GM23338 (cell line): ENCODE data around the gene CTNNA3. TPM values are rescaled to one million over a fixed set of nuclear protein-coding genes. Genes with fewer than 3 reads are reported as not detected.

Source experiments
- ATAC-seq: fragments of 200-7000 bp; cut with Tn5 transposase; 3 replicates; pipeline ENCODE4 v1.9.1; 2020
- DNase-seq: peaks from one replicate; pipeline ENCODE4 v3.0.0-alpha.2; 2015; ENCODE audit warnings: low spot score
- H2AFZ ChIP-seq: fragments of 200-600 bp; sonication (generic); 2 replicates; pipeline ENCODE4 v1.8.0; 2016; ENCODE audit warnings: antibody characterized with exemption, mild to moderate bottlenecking, moderate library complexity
- H3F3A ChIP-seq: fragments of 200-600 bp; sonication (generic); replicated peaks from 2 replicates; pipeline ENCODE4 v1.8.0; 2017; ENCODE audit warnings: antibody characterized with exemption, mixed run types, low read depth
- H3K27ac ChIP-seq: fragments of 200-600 bp; sonication (generic); 2 replicates; pipeline ENCODE4 v1.6.1; 2016; ENCODE audit warnings: low read depth
- H3K27me3 ChIP-seq: fragments of 200-600 bp; sonication (generic); 2 replicates; pipeline ENCODE4 v1.8.0; 2016; ENCODE audit warnings: mild to moderate bottlenecking, mixed run types, moderate library complexity; ENCODE audit not compliant: insufficient read depth
- H3K36me3 ChIP-seq: fragments of 200-600 bp; sonication (generic); 2 replicates; pipeline ENCODE4 v1.8.0; 2016; ENCODE audit warnings: mild to moderate bottlenecking; ENCODE audit not compliant: insufficient read depth
- H3K4me1 ChIP-seq: fragments of 200-600 bp; sonication (generic); 2 replicates; pipeline ENCODE4 v1.8.0; 2016; ENCODE audit warnings: mild to moderate bottlenecking, moderate library complexity; ENCODE audit not compliant: insufficient read depth
- H3K4me2 ChIP-seq: fragments of 200-600 bp; sonication (generic); 2 replicates; pipeline ENCODE4 v1.7.1; 2017; ENCODE audit warnings: mixed run types
- H3K4me3 ChIP-seq: fragments of 200-600 bp; sonication (generic); 2 replicates; pipeline ENCODE4 v1.6.1; 2016; ENCODE audit warnings: mixed run types
- H3K79me2 ChIP-seq: fragments of 200-600 bp; sonication (generic); replicated peaks from 2 replicates; pipeline ENCODE4 v1.8.0; 2017; ENCODE audit warnings: mild to moderate bottlenecking; ENCODE audit not compliant: insufficient read depth
- H3K9me2 ChIP-seq: fragments of 200-600 bp; sonication (generic); 2 replicates; pipeline ENCODE4 v1.8.0; 2017; ENCODE audit not compliant: insufficient read depth
- H4K20me1 ChIP-seq: fragments of 200-600 bp; sonication (generic); replicated peaks from 2 replicates; pipeline ENCODE4 v1.8.0; 2017; ENCODE audit warnings: mild to moderate bottlenecking; ENCODE audit not compliant: insufficient read depth
- H3K27ac Mint-ChIP-seq: 2 replicates; pipeline ENCODE4 v1.8.0; 2020; ENCODE audit warnings: inconsistent platforms, mild to moderate bottlenecking, moderate library complexity, mixed read lengths
- H3K27me3 Mint-ChIP-seq: 3 replicates; pipeline ENCODE4 v1.8.0; 2022; ENCODE audit warnings: low read depth, mild to moderate bottlenecking, moderate library complexity, mixed read lengths, inconsistent platforms; ENCODE audit not compliant: insufficient read depth, poor library complexity
- H3K36me3 Mint-ChIP-seq: 3 replicates; pipeline ENCODE4 v1.8.0; 2021; ENCODE audit warnings: low read depth, mild to moderate bottlenecking, inconsistent platforms, moderate library complexity, mixed read lengths
- H3K4me1 Mint-ChIP-seq: 3 replicates; pipeline ENCODE4 v1.8.0; 2020; ENCODE audit warnings: mild to moderate bottlenecking, inconsistent platforms, mixed read lengths
- H3K4me3 Mint-ChIP-seq: 3 replicates; pipeline ENCODE4 v1.8.0; 2021; ENCODE audit warnings: moderate library complexity, mild to moderate bottlenecking, inconsistent platforms, mixed read lengths
- H3K9me3 Mint-ChIP-seq: 3 replicates; pipeline ENCODE4 v1.8.0; 2020; ENCODE audit warnings: moderate library complexity, mild to moderate bottlenecking, inconsistent platforms, mixed read lengths
- CREB1 ChIP-seq: fragments of 250-450 bp; sonication (Bioruptor Pico); IDR thresholded peaks from 2 replicates; pipeline ENCODE4 v1.5.0; 2020; ENCODE audit warnings: low read depth, mild to moderate bottlenecking, moderate library complexity
- CTCF ChIP-seq, 2 experiments: fragments of 200-600 bp in 1 of 2; sonication (generic) in 1 of 2; conservative IDR thresholded peaks; 2 replicates each; pipeline versions ENCODE4 v1.5.1 to v1.6.1; 2016 to 2017; ENCODE audit warnings: antibody characterized with exemption in 2 of 2, low read depth in 2 of 2, mild to moderate bottlenecking in 2 of 2, moderate library complexity in 1 of 2
- ETS1 ChIP-seq: IDR thresholded peaks from 2 replicates; pipeline ENCODE4 v1.6.1; 2016; ENCODE audit warnings: antibody characterized with exemption
- EZH2 ChIP-seq: fragments of 200-600 bp; sonication (generic); IDR thresholded peaks from one replicate; pipeline ENCODE4 v1.8.0; 2017; ENCODE audit warnings: antibody characterized with exemption, mild to moderate bottlenecking, low read depth; ENCODE audit not compliant: unreplicated experiment
- JUNB ChIP-seq: IDR thresholded peaks from one replicate; pipeline ENCODE4 v1.6.1; 2016; ENCODE audit warnings: antibody characterized with exemption; ENCODE audit not compliant: unreplicated experiment
- NANOG ChIP-seq: IDR thresholded peaks from 2 replicates; pipeline ENCODE4 v1.6.1; 2016; ENCODE audit warnings: antibody characterized with exemption, borderline replicate concordance
- POLR2AphosphoS5 ChIP-seq: IDR thresholded peaks from 2 replicates; pipeline ENCODE4 v1.6.1; 2016; ENCODE audit warnings: antibody characterized with exemption, low read depth
- STAT1 ChIP-seq: IDR thresholded peaks from one replicate; pipeline ENCODE4 v1.6.1; 2016; ENCODE audit warnings: antibody characterized with exemption; ENCODE audit not compliant: unreplicated experiment
- ZNF114 ChIP-seq: fragments of 250-450 bp; sonication (Bioruptor Pico); IDR thresholded peaks from 2 replicates; pipeline ENCODE4 v1.5.0; 2020; ENCODE audit warnings: mild to moderate bottlenecking, moderate library complexity
- polyA plus RNA-seq: library from polyadenylated mRNA; unstranded; fragments of >200 nt; fragmentation: Nextera tagmentation; extraction: Ambion mirVana; gene quantifications from 2 replicates; pipeline ENCODE4 v1.2.1, GENCODE V29; 2016
- total RNA-seq: library from RNA; depleted of rRNA; stranded (reverse); fragments of >200 nt; shearing (Covaris generic); gene quantifications from 2 replicates; pipeline ENCODE4 v1.2.3, GENCODE V29; 2014
- TF ChIP-seq, protein P1 (sequence below): fragments of 250-450 bp; sonication (Bioruptor Pico); IDR thresholded peaks from 2 replicates; pipeline ENCODE4 v1.5.0; 2020; ENCODE audit warnings: mild to moderate bottlenecking, moderate library complexity

CTNNA3 gene
- total and polyA plus RNA-seq, 2 experiments from 2014 or later: 0.71 to 3.3 TPM

DNA sequence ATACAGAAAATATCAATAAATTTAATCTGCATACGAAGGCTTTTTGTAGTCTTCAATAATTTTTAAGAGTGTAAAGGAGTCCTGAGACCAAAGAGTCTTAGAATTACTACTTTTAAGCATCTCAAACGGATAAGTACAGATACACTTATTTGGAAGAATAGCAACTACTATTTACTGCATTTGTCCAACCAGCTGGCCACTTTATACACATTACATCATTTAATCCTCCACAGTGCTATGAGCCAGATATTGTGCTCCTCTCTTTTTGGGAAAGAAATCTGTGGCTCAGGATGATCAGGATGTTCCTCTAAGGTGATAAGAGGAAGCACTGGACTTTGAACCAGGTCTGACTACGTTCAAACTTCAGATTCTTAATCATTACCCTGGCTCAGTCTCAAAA is 1358.8 kb downstream of the CTNNA3 start (continued):
- TF ChIP-seq CTCF (conservative IDR thresholded peaks at IDR 0.05; ENCODE audit: low read depth in 2 of 2) (no peak), CREB1 (no peak), ETS1 (no peak)

DNA sequence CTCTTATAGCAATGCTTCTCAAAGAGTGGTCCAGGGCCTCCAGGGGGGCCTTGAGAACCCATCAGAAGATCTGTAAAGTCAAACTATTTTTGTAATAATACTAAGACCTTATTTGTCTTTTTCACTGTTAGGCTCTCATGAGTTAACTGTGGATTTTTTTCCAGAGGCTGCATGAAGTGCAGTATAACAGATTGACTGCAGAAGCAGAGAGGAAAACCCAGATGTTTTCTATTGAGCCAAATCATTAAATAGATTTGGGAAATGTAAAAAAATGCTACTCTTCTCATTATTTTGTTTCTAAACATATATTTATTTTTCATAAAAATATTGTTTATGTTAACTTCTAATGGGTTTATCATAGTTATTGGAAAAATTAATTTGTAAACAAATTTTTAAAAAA is 1359.2 kb downstream of the CTNNA3 start:
- Histone ChIP-seq H3K9me2 (peaks cover 3% of the 10 kb centered on the region; the same call in 1 of the 2 replicates), H3K4me3 (no peak overlapping the region), H3K27ac (no peak overlapping the region), H3K4me2 (no peak overlapping the region), H3K79me2 (no peaks in the 10 kb centered on the region), H3K27me3 (no peaks in the 10 kb centered on the region), H3K36me3 (peaks cover 12% of the 10 kb centered on the region), H3K4me1 (no peaks in the 10 kb centered on the region), H3F3A (no peaks in the 10 kb centered on the region), H4K20me1 (no peaks in the 10 kb centered on the region), H2AFZ (no peak overlapping the region)
- H3K9me3 Mint-ChIP-seq: peaks cover 33% of the 10 kb centered on the region
- no peak overlapping the region for H3K27ac Mint-ChIP-seq
- H3K4me3 Mint-ChIP-seq: no peak overlapping the region
- H3K4me1 Mint-ChIP-seq: no peaks in the 10 kb centered on the region
- peaks cover 28% of the 10 kb centered on the region; the same call in 2 of the 3 replicates for H3K36me3 Mint-ChIP-seq
- ATAC-seq: no peak
- no peaks in the 10 kb centered on the region for H3K27me3 Mint-ChIP-seq
- DNase-seq: no peak
- TF ChIP-seq CTCF (conservative IDR thresholded peaks at IDR 0.05; ENCODE audit: low read depth in 2 of 2) (no peak), STAT1 (no peak), JUNB (no peak), ZNF114 (CRISPR knock-in tag) (no peak), NANOG (no peak), CREB1 (no peak), EZH2 (no peak), POLR2AphosphoS5 (no peak)
- TF ChIP-seq, protein P1, sequence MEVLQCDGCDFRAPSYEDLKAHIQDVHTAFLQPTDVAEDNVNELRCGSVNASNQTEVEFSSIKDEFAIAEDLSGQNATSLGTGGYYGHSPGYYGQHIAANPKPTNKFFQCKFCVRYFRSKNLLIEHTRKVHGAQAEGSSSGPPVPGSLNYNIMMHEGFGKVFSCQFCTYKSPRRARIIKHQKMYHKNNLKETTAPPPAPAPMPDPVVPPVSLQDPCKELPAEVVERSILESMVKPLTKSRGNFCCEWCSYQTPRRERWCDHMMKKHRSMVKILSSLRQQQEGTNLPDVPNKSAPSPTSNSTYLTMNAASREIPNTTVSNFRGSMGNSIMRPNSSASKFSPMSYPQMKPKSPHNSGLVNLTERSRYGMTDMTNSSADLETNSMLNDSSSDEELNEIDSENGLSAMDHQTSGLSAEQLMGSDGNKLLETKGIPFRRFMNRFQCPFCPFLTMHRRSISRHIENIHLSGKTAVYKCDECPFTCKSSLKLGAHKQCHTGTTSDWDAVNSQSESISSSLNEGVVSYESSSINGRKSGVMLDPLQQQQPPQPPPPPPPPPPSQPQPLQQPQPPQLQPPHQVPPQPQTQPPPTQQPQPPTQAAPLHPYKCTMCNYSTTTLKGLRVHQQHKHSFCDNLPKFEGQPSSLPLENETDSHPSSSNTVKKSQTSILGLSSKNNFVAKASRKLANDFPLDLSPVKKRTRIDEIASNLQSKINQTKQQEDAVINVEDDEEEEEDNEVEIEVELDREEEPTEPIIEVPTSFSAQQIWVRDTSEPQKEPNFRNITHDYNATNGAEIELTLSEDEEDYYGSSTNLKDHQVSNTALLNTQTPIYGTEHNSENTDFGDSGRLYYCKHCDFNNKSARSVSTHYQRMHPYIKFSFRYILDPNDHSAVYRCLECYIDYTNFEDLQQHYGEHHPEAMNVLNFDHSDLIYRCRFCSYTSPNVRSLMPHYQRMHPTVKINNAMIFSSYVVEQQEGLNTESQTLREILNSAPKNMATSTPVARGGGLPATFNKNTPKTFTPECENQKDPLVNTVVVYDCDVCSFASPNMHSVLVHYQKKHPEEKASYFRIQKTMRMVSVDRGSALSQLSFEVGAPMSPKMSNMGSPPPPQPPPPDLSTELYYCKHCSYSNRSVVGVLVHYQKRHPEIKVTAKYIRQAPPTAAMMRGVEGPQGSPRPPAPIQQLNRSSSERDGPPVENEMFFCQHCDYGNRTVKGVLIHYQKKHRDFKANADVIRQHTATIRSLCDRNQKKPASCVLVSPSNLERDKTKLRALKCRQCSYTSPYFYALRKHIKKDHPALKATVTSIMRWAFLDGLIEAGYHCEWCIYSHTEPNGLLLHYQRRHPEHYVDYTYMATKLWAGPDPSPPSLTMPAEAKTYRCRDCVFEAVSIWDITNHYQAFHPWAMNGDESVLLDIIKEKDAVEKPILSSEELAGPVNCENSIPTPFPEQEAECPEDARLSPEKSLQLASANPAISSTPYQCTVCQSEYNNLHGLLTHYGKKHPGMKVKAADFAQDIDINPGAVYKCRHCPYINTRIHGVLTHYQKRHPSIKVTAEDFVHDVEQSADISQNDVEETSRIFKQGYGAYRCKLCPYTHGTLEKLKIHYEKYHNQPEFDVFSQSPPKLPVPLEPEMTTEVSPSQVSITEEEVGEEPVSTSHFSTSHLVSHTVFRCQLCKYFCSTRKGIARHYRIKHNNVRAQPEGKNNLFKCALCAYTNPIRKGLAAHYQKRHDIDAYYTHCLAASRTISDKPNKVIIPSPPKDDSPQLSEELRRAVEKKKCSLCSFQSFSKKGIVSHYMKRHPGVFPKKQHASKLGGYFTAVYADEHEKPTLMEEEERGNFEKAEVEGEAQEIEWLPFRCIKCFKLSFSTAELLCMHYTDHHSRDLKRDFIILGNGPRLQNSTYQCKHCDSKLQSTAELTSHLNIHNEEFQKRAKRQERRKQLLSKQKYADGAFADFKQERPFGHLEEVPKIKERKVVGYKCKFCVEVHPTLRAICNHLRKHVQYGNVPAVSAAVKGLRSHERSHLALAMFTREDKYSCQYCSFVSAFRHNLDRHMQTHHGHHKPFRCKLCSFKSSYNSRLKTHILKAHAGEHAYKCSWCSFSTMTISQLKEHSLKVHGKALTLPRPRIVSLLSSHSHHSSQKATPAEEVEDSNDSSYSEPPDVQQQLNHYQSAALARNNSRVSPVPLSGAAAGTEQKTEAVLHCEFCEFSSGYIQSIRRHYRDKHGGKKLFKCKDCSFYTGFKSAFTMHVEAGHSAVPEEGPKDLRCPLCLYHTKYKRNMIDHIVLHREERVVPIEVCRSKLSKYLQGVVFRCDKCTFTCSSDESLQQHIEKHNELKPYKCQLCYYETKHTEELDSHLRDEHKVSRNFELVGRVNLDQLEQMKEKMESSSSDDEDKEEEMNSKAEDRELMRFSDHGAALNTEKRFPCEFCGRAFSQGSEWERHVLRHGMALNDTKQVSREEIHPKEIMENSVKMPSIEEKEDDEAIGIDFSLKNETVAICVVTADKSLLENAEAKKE (CRISPR knock-in tag): no peak
